ENCODE results near the gene MACC1.

MACC1 gene

DNA sequence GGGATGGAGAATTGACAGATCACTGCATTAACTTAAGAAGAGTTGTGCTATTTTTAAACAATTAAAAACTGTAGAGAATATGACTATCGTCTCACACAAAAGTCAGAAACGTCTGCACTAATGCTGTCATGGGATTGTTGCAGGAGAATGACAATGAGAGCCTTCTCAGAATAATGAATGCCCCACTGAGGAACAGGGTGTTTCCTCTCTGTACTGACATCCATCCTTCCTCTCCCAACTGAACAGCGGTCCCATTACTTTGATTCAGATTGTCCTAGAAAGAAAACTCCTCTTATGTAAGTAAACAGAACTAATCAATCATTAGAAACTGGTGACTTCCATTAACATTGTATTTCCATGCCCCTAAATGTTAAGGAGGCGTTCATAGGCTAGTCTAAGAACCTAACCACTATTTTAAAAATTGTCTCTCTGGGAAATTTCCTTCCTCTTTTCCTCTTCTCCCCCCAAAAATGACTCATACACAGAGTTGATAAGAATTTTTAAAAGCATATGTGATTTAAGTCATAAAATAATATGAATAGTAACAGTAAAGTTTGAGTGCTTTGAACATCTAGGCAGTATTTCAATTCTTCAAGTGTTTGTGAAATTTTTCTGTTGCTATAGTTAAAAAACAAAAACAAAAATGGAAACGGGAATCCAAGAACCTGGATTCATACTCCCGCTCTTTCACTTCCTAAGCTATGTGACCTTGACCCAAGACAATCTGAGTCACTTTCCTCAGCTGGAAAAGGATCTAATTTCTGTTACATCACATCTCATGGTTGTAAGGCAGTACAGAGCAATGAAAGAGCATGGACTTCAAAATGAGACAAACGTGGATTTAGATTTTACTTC, 12.7 kb upstream of the MACC1 start:
- no peak for DNase-seq (ENCODE audit: low read depth, low spot score)

- DNase-seq (ENCODE audit: low read depth, low spot score), result no peak
Observed at GRCh38 chr7:20229081-20229480, 11.9 kb upstream of the MACC1 start.

GRCh38 chr7:20228654-20229053, 11.5 kb upstream of the MACC1 start:
- no peak for DNase-seq (ENCODE audit: low read depth, low spot score)

- DNase-seq (ENCODE audit: low read depth, low spot score), result no peak
Observed at GRCh38 chr7:20227291-20227795, 10.2 kb upstream of the MACC1 start.

- no peak for DNase-seq (ENCODE audit: low read depth, low spot score)
Observed at GRCh38 chr7:20226860-20227259, 9.7 kb upstream of the MACC1 start.

DNA sequence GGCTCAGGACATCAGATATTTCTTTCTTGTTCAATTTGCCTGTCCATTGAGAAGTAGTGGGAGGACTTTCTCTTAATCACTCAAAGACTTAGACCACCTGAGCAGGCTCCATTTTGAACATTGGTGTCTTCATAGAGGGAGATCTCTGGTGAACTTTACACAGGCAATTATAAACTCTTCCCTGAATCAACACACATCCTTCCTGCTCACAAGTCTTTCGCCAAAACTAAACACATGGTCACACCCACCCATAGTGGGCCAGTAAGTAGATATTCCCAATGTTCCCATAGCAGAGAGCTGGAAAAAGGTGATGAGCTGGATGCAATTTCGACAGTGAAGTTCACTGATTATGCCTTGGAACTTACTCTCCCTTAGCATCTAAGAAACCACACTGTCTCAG, 8.2 kb upstream of the MACC1 start:
- DNase-seq (ENCODE audit: low read depth, low spot score), result no peak

GRCh38 chr7:20224025-20224424, 6.8 kb upstream of the MACC1 start:
- no peak for DNase-seq (ENCODE audit: low read depth, low spot score)

- no peak for DNase-seq (ENCODE audit: low read depth, low spot score)
Observed at GRCh38 chr7:20223356-20223755, 6.2 kb upstream of the MACC1 start.

GRCh38 chr7:20222219-20222828, 5.1 kb upstream of the MACC1 start:
- DNase-seq (ENCODE audit: low read depth, low spot score), result no peak

GRCh38 chr7:20220921-20221547, 3.9 kb upstream of the MACC1 start:
- DNase-seq (ENCODE audit: low read depth, low spot score), result no peak

- no peak for DNase-seq (ENCODE audit: low read depth, low spot score)
Observed at GRCh38 chr7:20220293-20220761, 3.1 kb upstream of the MACC1 start.

- DNase-seq (ENCODE audit: low read depth, low spot score), result no peak
Observed at GRCh38 chr7:20219446-20220292, 2.5 kb upstream of the MACC1 start.

DNA sequence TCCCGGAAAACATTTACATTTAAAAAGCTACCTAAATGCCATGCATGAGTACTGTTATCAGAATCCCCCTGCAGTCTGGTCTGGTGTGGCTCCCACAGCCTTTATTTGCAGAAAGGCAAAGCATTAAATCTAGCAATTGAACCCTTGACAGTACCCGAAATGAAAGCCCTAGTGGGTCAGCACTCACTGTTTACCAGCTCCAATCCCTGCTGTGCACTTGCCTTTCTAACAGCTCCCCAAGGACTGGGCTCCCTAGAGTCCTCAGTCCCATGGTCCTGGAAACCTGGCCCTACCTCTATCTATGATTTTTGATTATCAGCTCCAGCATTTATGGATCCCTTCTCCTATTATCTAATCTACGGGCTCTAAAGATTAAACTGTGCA, 1.9 kb upstream of the MACC1 start:
- no peak for DNase-seq (ENCODE audit: low read depth, low spot score)

GRCh38 chr7:20218279-20218678, 1.1 kb upstream of the MACC1 start:
- no peak for DNase-seq (ENCODE audit: low read depth, low spot score)

DNA sequence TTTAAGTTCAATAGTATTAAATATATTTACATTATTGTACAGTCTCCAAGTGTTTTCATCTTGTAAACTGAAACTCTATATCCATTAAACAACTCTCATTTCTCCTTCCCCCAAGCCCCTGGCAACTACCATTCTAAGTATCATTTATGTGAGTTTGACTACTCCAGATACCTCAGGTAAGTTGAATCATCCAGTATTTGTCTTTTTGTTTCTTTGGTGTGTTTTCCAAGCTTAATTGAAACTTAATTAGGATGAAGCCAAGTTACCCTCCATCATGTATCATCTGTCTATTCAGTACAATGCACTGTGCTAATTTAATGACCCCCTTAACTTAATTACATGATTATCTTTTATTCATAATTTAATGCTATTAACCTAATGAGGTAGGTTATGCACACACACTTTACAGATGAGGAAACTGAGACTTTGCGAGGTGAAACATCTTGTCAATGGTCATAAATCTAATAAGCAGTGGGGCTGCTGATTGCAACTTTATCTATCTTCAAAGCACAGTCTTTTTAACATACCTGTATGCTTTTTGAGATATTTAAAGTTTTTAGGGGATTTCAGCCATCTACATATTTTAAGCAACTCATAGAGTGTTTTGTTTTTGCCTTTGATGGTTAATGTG, 663 bp downstream of the MACC1 start:
- DNase-seq (ENCODE audit: low read depth, low spot score), result no peak

GRCh38 chr7:20214921-20215669, 2.1 kb downstream of the MACC1 start:
- DNase-seq (ENCODE audit: low read depth, low spot score), result no peak

DNA sequence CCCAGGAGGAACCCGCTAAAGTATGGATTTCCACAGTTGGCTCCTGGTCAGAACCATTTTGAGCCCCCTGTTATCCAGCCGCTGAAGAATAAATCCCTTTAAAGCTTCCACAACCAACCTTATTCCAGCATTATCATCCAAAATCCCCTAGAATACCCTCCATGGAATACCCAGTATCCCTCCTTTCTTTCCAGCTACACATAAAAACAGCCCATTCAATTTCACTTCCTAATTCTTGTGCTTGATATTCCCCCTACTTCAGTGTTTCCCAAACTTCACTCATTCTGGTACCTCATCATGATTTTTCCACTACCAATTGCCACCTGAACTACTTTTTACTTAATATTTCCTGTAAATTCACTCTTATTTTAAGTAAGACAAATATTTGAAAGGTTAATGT, 3.1 kb downstream of the MACC1 start:
- no peak for DNase-seq (ENCODE audit: low read depth, low spot score)

DNA sequence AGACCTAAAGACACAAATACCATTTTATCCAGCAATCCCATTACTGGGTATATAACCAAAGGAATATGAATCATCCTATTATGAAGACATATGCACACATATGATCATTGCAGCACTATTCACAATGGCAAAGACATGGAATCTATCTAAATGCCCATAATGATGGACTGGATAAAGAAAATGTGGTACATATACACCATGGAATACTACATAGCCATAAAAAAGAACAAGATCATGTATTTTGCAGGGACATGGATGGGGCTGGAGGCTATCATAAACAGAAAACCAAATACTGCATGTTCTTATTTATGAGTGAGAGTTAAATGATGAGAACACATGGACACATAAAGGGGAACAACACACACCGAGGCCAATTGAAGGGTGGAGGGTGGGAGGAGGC, 3.8 kb downstream of the MACC1 start:
- DNase-seq (ENCODE audit: low read depth, low spot score), result no peak

DNA sequence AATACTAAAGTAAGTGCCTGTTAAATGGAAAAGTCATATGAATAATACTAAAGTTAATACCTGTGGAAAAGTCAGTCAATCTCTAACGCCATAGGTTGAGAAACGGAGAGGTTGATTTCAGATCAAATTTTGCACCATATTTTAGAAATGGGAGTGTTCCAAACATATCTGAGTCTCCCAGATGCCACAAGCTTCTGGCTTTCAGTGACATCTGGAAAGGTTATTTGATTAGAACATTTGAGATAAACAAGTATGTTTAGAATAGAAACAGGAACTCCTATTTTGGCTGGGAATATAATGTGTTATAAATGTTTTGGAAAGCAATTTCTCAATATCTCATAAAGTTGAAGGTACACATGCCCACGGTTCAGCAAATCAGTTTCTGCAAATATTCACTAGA, 5.8 kb downstream of the MACC1 start:
- no peak for DNase-seq (ENCODE audit: low read depth, low spot score)

- DNase-seq (ENCODE audit: low read depth, low spot score), result no peak
Observed at GRCh38 chr7:20208651-20209307, 8.4 kb downstream of the MACC1 start.
